ENCODE results near the gene INSRR. TPM values are rescaled to one million over a fixed set of nuclear protein-coding genes. Genes with fewer than 3 reads are reported as not detected.

INSRR gene
- total RNA-seq, 2 donors from 2014 or later, result under 0.01 TPM; not detected in 1

GRCh38 chr1:156901590-156901900 is 42.6 kb upstream of the INSRR start:
- TF ChIP-seq POLR2A (IDR thresholded peaks at IDR 0.05), result no peak
- no peak for TF ChIP-seq CTCF (IDR thresholded peaks at IDR 0.05)
- Histone ChIP-seq H3K36me3 (replicated peaks in 1 of 2; ENCODE audit: insufficient read depth in 1 of 2, low read depth in 2 of 2) (no peaks in the 10 kb centered on the region), H3K4me3 (no peak overlapping the region), H3K4me1 (no peaks in the 10 kb centered on the region), H3K27me3 (no peaks in the 10 kb centered on the region), H3K27ac (no peak overlapping the region), H3K9me3 (no peaks in the 10 kb centered on the region)
- ATAC-seq, result no peak
- intact Hi-C loops (cut with DNase I), result no loop called here
- WGBS, 2 donors, result 82 to 83% methylated on average over 3 to 4 of the region's 4 CpGs
- DNase-seq, result no peak

GRCh38 chr1:156900896-156901589 is 42.1 kb upstream of the INSRR start:
- H3K36me3 ChIP-seq (replicated peaks in 1 of 2; ENCODE audit: insufficient read depth in 1 of 2, low read depth in 2 of 2), result no peaks in the 10 kb centered on the region
- ATAC-seq, result no peak
- H3K27ac ChIP-seq, result no peak overlapping the region
- no peak overlapping the region for H3K4me3 ChIP-seq
- H3K27me3 ChIP-seq, result no peaks in the 10 kb centered on the region
- 58 to 62% methylated on average over 4 to 6 of the region's 6 CpGs for WGBS, 2 donors
- no peaks in the 10 kb centered on the region for H3K4me1 ChIP-seq
- intact Hi-C loops (cut with DNase I), result no loop called here
- no peaks in the 10 kb centered on the region for H3K9me3 ChIP-seq
- TF ChIP-seq POLR2A (IDR thresholded peaks at IDR 0.05) (no peak), CTCF (IDR thresholded peaks at IDR 0.05) (no peak)
- DNase-seq, result no peak

- Histone ChIP-seq H3K4me1 (no peaks in the 10 kb centered on the region), H3K36me3 (replicated peaks in 1 of 2; ENCODE audit: insufficient read depth in 1 of 2, low read depth in 2 of 2) (no peaks in the 10 kb centered on the region), H3K9me3 (no peaks in the 10 kb centered on the region), H3K27me3 (no peaks in the 10 kb centered on the region), H3K27ac (no peak overlapping the region), H3K4me3 (no peak overlapping the region)
- intact Hi-C loops (cut with DNase I), result no loop called here
- DNase-seq (no peak), ATAC-seq (no peak)
- no peak for TF ChIP-seq CTCF (IDR thresholded peaks at IDR 0.05)
- TF ChIP-seq POLR2A (IDR thresholded peaks at IDR 0.05), result no peak
- WGBS, 2 donors, result 58 to 67% methylated on average over 7 to 12 of the region's 12 CpGs
Measured at GRCh38 chr1:156899956-156900718, 41.2 kb upstream of the INSRR start.

GRCh38 chr1:156898971-156899664 is 40.2 kb upstream of the INSRR start:
- no peaks in the 10 kb centered on the region for H3K4me1 ChIP-seq
- no peak for ATAC-seq
- no peak overlapping the region for H3K4me3 ChIP-seq
- 69 to 74% methylated on average over 12 of the region's 12 CpGs for WGBS, 2 donors
- no peaks in the 10 kb centered on the region for H3K9me3 ChIP-seq
- H3K27me3 ChIP-seq, result no peaks in the 10 kb centered on the region
- H3K36me3 ChIP-seq (replicated peaks in 1 of 2; ENCODE audit: insufficient read depth in 1 of 2, low read depth in 2 of 2), result no peaks in the 10 kb centered on the region
- intact Hi-C loops (cut with DNase I), result no loop called here
- TF ChIP-seq CTCF (IDR thresholded peaks at IDR 0.05) (no peak), POLR2A (IDR thresholded peaks at IDR 0.05) (no peak)
- no peak for DNase-seq
- H3K27ac ChIP-seq, result no peak overlapping the region

All from body of pancreas (tissue), 4 donors.